ENCODE data around the gene C16orf89.
"Not testable (repeated sequence)": the region's sequence is repeated elsewhere in the genome, so short reads cannot be mapped to it uniquely, and the experiment has no call there.

The C16orf89 gene

DNA sequence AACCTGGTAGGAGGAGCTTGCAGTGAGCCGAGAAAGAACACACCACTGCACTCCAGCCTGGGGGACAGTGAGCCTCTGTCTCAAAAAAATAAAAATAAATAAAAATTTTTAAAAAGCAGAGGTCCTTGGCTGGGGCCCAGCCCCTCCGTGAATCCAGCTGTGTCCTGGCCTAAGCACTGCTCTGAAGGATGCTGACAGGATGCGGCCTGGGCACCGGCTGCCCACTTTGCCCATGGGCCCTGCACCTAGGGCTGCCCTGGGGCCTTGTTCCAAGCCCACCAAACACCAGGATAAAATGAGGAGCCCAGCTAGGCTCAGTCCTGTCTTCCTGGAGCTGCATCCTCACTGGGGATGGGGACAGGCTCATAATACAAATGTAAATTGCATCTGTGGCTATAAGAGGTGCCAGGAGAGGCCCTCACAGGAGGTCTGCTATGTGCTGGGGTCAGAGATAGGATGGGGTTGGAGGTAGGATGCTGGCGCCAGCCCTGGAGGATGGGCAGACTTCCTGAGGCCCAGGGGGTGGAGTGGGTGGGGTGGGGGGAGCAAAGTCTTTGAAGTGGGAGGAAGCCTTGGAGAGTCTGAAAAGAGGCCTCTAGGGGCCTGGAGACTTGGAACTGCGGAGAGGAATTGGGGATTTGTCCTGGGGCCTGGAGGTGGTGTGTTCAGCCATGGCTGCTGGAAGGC is 6.2 kb downstream of the C16orf89 start:
- DNase-seq: no peak

DNA sequence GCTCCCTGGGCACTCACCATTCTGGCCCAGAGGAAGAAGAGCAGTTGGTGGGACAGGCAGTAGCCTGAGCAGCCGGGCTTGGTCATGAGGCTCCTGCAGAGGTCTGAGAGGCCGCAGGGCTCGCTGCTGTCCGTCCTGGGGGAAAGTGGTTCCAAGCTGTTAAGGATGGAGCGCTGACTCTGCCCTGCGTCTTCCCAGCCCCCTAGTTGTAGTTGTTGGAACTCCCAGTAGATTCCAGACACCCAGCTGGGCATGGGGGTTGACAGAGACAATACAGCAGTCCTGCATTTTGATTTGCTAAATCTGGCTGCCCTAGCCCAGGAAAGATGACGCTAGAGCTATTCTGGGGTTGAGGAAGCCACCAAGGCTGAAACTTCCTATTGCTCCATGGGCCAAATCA is 7.3 kb downstream of the C16orf89 start:
- no peak for DNase-seq

DNA sequence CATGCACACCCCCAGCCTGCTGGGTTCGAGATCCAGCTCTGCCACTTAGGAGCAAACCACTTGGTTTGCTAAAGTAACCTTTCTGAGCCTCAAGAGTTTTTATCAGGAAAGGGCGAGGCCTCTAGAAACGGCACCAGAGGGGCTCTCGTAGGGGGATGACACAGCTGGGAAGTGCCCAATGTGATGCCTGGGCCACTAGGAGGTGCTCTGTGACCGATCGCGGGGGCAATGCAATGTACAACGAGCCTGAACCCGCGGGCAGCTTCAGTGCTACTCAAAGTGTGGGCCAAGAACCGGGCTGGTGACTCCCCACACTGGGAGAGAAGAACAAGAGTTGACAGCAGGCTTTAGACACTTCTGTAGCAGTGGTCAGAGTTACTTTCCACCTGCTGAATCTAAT is 9.4 kb downstream of the C16orf89 start:
- DNase-seq: no peak

DNA sequence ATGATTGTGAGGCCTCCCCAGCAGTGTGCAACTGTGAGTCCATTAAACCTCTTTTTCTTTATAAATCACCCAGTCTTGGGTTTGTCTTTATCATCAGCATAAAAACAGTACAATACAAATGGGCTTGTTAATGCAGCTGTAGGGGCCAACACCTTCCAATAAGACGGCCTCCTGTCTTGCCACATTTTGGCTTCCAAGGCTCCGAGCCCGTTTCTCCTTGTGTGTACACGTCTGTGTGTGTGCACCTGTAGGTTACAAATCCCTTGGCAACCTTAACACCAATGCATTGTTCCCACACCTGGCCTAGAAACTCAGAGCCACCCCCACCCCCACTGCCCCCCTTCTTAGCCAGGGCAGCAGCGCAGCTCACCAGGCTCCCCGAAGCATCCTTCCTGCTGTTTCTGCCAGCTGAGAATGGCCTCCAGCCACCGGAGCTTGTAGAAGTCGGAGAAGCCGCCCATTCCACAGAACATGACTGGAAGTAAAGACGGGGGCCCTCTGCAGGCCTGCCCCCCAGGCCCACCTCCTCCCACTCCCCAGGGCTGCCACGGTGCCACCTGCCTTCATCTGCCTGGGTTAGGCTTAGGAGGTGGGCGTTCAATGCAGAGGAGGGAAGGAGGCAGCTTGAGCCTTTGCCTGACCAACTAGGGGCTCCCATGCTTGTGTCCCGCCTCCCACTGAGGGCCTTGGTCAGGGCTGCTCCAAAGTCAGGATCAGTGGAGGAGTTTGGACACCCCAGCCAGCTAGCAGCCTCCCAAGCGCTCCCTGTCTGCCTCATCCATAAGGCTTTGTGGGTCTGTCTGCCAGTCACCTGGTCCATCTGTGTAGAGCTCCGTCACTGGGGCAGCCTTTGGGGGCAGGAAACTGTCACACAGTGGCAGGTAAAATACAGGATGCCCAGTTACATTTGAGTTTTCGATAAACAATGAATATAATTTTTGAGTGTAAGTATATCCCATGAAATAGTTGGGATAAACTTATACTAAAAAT is 10.6 kb downstream of the C16orf89 start:
- no peak for DNase-seq

DNA sequence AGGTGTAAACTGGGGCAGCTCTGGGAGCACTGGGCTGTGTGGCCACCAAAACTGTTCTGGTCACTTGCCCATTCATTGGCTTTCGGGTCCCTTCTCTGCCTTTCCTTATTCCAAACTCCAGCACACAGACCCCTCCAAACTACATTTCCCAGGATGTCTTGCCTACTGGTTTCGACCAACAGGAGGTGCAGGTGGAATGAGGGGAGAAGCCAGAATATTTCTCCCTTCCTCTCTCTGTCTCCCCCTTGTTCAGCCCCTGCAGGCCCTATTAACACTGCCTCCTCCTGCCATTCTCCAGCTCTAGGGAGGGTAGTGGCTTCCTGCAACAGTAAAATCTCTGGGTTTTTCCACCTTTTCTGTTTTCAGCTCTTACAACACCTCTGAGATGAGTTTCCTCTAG is 18.8 kb downstream of the C16orf89 start:
- DNase-seq: no peak

DNA sequence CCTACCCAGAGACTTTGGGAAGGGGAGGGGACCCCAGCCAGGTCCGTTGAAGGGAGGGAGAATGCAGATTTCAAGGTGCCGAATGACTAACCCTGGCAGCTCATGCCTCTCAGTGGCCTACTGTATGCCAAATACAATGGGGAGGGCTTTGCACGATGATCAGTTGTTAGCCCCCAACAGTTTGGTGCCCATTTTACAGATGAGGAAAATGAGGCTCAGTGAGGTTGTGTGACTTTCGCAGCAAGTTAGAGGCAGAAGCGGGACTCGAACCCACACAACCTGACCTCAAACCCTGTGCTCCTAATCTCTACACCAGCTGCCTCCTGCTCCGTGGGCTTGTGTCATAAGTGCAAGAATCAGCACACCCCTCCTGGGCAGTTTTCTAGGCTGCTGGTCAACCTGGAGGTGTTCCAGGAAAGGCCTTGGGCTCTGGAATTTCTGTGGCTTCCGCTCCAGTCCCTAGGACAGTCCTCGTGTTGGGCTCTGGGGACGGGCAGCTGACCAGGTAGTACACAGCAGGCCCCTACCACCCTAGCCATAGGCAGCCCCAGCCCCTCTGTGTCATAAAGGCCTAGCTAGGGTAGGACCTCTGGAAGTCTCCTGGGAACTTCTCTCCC is 20.1 kb downstream of the C16orf89 start:
- no peak for DNase-seq

DNA sequence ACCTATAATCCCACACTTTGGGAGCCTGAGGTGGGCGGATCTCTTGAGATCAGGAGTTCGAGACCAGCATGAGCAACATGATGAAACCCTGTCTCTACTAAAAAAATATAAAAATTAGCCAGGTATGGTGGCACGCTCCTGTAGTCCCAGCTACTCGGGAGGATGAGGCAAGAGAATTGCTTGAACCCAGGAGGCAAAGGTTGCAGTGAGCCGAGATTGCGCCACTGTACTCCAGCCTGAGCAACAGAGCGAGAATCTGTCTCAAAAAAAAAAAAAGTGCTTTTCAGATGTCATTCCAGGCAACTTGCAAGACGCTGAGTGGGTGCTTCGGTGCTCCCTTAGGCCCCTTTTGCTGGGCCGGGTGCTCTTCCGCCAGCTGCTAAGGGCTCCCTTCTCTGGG is 21.2 kb downstream of the C16orf89 start:
- not testable (repeated sequence) for DNase-seq

DNA sequence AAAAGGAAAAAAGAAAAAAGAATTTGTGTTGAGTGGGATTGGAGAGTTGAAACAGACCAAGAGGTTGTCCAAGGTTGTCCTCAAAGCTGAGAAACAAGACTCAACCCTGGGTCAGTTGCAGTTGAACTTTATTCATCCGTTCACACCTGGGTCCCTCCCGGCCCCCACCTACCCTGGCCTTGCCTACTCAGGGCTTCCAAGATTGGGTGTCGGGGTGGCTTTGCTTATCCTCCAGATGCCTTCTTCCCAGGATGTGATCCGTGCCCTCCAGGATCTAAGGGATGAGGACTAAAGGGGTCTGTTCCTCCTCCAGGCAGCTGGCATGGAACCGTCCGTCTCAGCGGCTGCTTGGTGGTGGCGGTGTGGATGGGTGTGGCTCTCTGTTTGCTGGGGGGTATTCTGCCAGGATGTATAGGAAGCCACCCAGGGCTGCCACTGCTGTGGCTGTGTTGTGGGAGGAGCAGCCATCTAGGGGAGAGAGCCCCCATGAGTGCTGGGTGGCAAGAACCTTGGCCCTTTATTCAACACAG is 21.7 kb downstream of the C16orf89 start:
- DNase-seq: no peak

DNA sequence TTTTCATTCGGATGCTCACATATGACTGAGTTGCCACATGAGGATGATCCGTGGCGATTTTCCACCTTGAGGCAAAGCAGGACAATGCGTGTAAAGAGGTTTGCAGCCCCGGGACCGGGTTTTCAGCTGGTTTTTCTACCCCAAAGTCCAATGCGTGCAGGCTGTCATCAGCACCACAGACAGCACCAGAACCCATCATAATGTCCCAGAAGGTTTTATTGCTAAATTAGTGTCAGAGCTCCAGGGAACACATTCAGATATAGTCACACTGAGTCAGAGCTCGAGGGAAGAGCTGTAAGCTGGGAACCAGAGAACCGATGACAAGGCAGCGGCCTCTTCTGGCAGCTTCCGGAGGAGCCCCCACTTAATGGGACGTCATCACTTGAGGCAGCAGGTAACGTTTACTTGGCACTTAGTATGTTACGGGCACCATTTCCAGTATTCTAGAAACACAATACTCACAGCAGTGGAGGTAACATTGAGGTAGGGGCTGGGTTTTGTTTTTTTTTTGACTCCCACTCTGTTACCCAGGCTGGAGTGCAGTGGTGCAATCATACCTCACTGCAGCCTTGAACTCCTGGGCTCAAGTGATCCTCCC is 23.1 kb downstream of the C16orf89 start:
- no peak for DNase-seq

DNA sequence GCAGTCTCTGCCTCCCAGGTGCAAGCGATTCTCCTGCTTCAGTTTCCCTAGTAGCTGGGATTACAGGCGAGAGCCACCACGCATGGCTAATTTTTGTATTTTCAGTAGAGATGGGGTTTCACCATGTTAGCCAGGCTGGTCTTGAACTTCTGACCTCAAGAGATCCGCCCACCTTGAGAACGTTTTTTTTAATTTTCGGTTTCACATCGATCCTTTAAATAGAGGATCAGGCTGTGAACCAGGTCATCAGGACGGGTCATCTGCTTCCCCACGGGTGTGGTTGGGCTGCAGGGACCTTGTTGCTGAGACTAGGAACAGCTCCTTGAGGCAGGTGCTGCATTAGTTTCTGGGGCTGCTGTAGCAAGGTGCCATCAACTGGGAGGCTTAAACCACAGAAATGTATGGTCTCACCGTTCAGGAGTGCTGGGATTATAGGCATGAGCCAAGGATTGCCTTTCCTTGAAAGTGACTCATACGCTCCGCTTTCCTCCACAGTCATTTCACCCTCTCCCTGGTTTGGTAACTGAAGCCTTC is 24.1 kb downstream of the C16orf89 start:
- DNase-seq: no peak

DNA sequence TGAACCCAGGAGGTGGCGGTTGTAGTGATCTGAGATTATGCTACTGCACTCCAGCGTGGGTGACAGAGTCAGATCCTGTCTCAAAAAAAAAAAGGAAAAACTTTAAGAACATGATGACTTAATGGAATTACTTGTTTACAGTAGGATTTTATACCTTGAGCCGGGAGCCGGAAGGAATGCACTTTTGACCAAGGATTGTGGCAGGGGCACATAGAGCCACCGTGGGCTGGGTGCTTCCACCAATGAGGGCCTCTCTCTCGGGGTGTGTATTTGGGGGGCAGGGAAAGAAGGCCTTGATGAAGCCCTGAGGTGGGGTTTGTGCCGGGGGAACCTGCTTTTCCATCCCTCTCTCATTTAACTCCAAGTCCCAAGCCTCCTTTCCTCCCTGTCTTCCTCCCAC is 25.3 kb downstream of the C16orf89 start:
- no peak for DNase-seq

DNA sequence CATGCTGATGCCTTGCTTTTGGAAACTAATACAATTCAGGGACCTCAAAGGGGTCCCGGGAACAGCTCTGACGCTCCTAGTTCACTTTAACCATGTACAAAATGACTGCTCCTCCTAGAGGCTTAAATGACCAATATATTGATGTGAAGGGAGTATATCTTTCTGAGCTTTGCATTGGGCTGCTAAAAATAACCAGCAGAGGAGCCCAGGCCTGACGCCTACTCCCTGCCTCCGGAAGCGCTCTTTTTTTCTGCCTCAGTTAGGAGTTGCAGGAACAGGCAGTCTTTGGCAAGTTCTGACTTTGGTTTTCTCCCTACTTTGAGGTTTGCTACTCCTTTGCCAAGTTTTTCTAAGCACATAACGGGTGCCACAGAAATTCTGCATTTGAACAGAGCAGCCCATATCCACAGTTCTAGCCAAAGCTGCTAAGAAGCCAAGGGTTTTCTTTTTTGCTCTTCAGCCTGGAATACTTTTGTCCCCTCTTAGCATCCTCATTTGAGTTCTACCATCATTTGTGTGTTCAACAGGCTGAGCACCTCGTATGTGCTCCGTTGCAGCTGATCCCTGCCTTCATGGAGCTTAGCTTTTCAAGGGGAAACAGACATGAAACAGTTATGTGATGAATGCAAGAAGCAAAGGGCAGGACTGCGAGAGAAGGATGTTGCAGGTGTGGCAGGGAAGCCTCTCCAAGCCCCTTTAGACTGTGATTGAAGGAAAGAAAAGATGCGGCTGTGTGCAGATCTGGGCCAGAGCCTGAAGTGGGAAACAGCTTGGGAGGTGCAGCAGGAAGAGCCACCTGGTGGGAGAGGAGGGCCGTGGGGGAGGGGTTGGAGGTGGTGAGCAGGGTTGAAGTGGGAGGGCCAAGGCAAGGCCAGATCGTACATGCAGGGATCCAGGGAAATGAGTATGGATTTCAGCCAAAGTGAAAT is 29.3 kb downstream of the C16orf89 start:
- DNase-seq: no peak

DNA sequence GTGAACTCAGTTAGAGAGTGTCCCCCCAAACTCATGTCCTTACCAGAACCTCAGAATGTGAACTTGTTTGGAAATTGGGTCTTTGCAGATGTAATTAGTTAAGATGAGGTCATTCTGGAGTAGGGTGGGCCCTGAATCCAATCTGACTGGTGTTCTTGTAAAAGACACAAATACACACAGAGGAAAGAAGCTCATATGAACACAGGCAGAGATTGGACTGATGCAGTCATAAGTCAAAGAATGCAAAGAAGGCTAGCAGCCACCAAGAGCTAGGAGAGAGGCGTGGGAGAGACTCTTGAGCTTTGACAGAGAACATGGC is 29.9 kb downstream of the C16orf89 start:
- no peak for DNase-seq

DNA sequence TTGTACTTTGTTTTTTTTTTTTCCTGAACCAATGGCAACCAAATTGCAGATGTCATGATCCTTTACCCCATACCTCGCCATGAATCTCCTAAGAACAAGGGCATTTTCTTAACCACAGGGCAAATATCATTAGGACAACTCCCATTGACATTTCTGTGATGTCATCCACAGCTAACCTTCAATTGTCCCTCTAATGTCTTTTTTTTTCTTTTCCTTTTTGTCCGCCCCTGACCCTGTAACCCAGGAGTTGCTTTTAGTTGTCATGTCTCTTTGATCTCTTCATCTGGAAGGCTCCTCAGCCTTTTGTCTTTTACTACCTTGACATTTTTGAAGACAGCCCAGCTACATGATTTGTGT is 31.6 kb downstream of the C16orf89 start:
- no peak for DNase-seq

DNA sequence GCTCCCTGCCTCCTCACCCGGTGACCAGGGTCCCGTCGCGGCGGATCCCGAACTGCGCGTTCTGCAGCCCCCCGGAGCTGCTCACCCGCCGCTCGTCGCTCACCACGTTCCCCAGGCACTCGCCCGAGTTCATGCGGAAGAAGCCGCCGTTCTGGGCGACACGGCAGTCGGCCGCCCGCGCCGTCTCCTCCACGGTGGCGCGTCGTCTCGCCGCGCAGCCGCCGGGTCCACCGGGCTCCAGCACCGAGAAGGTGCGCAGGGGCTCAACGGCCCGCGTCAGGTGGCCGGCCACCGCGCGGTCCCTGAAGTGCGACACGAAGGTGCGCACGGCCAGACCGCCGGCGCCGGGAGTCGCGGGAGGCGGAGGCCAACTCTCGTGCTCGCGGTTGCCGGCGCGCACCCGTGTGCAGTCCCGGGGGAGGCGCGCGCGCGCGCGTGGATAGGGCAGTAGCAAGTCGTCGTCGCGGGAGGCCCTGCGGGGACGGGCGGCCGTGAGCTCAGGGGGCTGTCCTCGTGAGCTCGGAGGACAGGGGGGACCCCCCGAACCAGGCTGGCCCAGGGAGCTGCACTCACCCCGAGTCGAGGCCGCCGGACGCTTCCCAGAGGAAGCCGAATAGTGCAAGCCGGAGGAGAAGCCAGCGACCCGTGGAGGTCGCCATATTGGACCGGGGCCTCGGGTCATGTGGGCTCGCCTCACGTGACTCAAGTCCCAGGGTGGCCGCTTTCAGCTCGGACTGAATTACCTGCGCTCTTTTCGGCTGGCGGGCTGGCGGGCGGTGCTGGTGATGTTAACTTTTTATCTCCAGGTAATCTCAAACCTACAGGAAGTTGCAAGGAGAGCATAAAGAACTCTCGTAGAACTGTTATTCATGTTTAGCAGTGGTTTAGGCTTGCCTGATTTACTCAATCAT is 32.2 kb downstream of the C16orf89 start, which contains the start of gene NAGPA:
Gene NAGPA (minus strand): TSS at position 680 of the 911 bp plus-strand sequence. CDS start 21 bp downstream, at position 659.
- peak; percentile 70 to 74 (median 72) for DNase-seq

DNA sequence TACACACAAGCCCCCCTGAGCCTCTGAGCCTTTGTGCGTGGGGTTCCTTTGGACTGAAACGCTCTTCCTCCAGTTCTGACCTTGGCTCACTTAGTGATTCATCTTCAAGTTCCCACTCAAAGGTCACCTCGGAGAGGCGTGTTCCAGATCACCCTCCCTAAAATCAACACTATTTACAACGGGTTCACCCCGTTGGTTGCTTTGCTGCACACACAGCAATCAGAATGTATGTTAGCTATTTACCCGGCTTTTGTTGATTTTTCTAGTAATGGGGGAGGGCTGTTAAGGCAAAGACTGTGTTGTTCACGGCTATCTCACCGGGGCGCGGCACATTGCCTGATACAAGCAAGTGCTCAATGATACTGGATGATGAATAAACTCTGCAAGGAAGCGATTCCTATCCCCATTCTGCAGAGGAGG is 33.0 kb downstream of the C16orf89 start:
- DNase-seq: no peak

DNA sequence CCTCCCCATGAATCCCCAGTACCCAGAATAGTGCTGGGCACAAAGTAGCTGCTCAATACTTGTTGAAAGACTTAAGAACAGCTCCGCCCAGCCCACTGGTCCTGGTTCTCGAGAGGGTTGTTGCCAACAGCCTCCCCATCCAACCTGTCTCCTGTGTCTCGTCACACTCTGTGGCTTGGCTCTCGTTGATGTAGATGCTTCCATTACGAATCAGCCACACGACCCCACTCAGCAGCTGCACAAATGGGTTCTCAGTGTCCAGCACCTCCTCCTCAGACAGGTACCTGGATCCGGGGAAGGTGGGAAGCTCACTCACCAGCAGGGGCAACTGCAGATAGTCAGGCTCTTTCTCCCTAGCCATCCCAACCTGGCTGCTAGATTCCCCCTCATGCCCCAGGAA is 34.2 kb downstream of the C16orf89 start:
- DNase-seq: no peak

DNA sequence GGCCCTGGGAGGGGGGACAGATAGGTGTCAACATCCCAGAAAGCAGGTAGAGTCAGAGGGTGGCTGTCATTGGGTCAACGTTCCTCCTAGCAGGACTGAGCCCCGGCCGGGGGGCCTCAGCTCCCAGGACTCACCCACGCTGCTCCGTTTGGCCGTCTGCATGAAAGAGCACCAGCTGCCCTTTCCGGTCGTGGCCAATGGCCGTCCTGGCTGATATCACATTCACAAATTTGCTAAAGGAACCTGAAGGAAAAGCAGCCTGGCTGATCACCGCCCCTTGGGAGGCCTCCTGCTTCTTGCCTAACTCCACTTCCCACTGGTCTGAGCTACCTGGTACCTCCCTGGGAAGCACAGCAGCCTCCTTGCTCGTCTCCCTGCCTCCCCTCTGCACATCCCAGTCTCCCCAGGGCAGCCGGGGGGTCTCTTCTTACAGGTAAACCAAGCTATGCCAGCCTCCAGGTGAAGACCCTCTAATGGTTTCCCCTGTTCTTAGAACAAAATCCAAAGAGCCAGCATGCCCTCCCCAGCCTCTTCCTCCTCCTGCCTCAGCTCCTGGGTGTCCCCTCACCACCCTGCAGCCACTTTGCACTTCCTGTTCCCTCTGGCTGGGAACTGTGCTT is 35.4 kb downstream of the C16orf89 start:
- DNase-seq: no peak

DNA sequence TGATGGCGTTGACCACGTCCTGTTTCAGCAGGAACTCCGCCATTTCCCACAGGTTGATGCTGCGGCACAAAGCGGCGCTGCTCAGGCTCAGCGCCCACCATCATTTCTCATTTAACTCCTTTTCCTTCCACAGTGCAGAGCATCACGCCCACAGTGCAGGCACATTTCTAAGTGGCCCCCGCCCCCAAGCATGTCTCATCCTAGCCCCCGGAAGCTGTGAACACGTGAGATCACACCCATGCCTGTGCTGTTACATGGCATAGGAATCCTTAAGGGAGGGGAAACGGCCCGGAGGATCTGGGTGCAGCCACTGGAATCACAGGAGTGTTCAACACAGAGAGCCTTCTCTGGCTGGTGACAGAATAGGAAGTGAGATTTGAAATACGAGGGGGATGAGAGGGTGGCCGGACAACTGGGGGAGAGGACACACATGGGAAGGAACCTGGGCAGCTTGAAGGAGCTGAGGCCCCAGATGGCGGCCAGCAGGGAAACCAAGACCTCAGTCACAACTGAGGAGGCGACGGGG is 36.7 kb downstream of the C16orf89 start:
- no peak for DNase-seq

Data from activated CD4-positive, CD25-positive, alpha-beta regulatory T cell (primary cell).